ENCODE data around the gene BARHL1.

GRCh38 chr9:132552041-132552440 is 30.4 kb upstream of the BARHL1 start:
- no peak for TF ChIP-seq GATA3 (IDR thresholded peaks at IDR 0.05; ENCODE audit: low read depth, low read length)
- no peak for TF ChIP-seq GATA2 (IDR thresholded peaks at IDR 0.05; ENCODE audit: low read depth, low read length)

Measured in SH-SY5Y (cell line).